B cell (primary cell): Measurements from ENCODE around the gene KRT20. TPM values are rescaled to one million over a fixed set of nuclear protein-coding genes. Genes with fewer than 3 reads are reported as not detected.

Experiments
- ATAC-seq: fragments of 200-7000 bp; cut with Tn5 transposase; one replicate; pipeline ENCODE4 v1.10.0; 2021; ENCODE audit warnings: low read depth, mild to moderate bottlenecking, moderate number of reproducible peaks, moderate library complexity
- CTCF ChIA-PET: fragments of 350-600 bp; sonication (Branson Sonifier 250); formaldehyde crosslinking; loops from one replicate; lab custom pipeline; 2021; ENCODE audit warnings: antibody characterized with exemption, inconsistent platforms; lab: Charles Lee
- POLR2A ChIA-PET: fragments of 350-600 bp; sonication (Branson Sonifier 250); formaldehyde crosslinking; loops from one replicate; lab custom pipeline; 2021; ENCODE audit warnings: antibody characterized with exemption; lab: Charles Lee
- DNase-seq: peaks from one replicate; pipeline ENCODE4 v3.0.0; 2013
- H2AFZ ChIP-seq: 2 replicates; pipeline ENCODE4 v1.6.1; 2012; ENCODE audit warnings: mild to moderate bottlenecking, low read depth, low read length; ENCODE audit not compliant: insufficient read depth, poor library complexity, severe bottlenecking
- H3K27ac ChIP-seq, 2 donors: 1 replicate in 1 of 2; 2 replicates in 1 of 2; pipeline ENCODE4 v1.5.1; 2012 to 2013; ENCODE audit warnings: low read length in 2 of 2, mild to moderate bottlenecking in 2 of 2, moderate library complexity in 1 of 2
- H3K27me3 ChIP-seq, 4 experiments: fragments of 200-600 bp in 1 of 4; sonication (generic) in 1 of 4; replicated peaks in 1 of 4; 1 replicate in 2 of 4; 2 replicates in 2 of 4; pipeline versions ENCODE4 v1.6.1 to v1.7.0; 2013 to 2016; ENCODE audit warnings: low read length in 3 of 4, mild to moderate bottlenecking in 2 of 4, mixed read lengths in 1 of 4, moderate library complexity in 1 of 4; ENCODE audit not compliant: insufficient read depth in 4 of 4, control insufficient read depth in 3 of 4; ENCODE audit errors: control extremely low read depth in 1 of 4
- H3K36me3 ChIP-seq, 2 experiments: replicated peaks in 1 of 2; 1 replicate in 1 of 2; 2 replicates in 1 of 2; pipeline versions ENCODE4 v1.6.1 to v1.7.1; 2013; ENCODE audit warnings: low read length in 1 of 2; ENCODE audit not compliant: insufficient read depth in 2 of 2, control insufficient read depth in 1 of 2; ENCODE audit errors: control extremely low read depth in 1 of 2, extremely low read depth in 1 of 2
- H3K4me1 ChIP-seq, 2 donors: fragments of 200-600 bp in 1 of 2; sonication (generic) in 1 of 2; 1 replicate in 1 of 2; 2 replicates in 1 of 2; pipeline versions ENCODE4 v1.5.1 to v1.6.1; 2013 to 2017; ENCODE audit warnings: low read length in 2 of 2; ENCODE audit not compliant: control insufficient read depth in 2 of 2, insufficient read depth in 2 of 2
- H3K4me2 ChIP-seq: replicated peaks from 2 replicates; pipeline ENCODE3; 2012; ENCODE audit warnings: mild to moderate bottlenecking, low read depth, low read length; ENCODE audit not compliant: poor library complexity, severe bottlenecking
- H3K4me3 ChIP-seq, 5 experiments: fragments of 200-600 bp in 1 of 5; sonication (generic) in 1 of 5; 1 replicate in 3 of 5; 2 replicates in 2 of 5; pipeline versions ENCODE4 v1.5.1 to v1.7.0; 2011 to 2016; ENCODE audit warnings: low read length in 4 of 5, mild to moderate bottlenecking in 4 of 5, low read depth in 2 of 5, control low read depth in 1 of 5, moderate library complexity in 1 of 5; ENCODE audit not compliant: insufficient read depth in 1 of 5; ENCODE audit errors: control extremely low read depth in 1 of 5, extremely low read depth in 1 of 5
- H3K79me2 ChIP-seq: fragments of 200-600 bp; sonication (generic); one replicate; pipeline ENCODE4 v1.6.0; 2016; ENCODE audit warnings: low read length; ENCODE audit not compliant: control insufficient read depth, insufficient read depth
- H3K9ac ChIP-seq: fragments of 200-600 bp; sonication (generic); 2 replicates; pipeline ENCODE4 v1.6.1; 2017; ENCODE audit warnings: mild to moderate bottlenecking, low read length, moderate library complexity
- H3K9me3 ChIP-seq, 3 donors: one replicate each; pipeline versions ENCODE4 v1.6.1 to v1.7.1; 2013; ENCODE audit warnings: low read length in 2 of 3; ENCODE audit not compliant: control insufficient read depth in 2 of 3, insufficient read depth in 1 of 3; ENCODE audit errors: control extremely low read depth in 1 of 3
- H4K20me1 ChIP-seq: 2 replicates; pipeline ENCODE4 v1.6.0; 2012; ENCODE audit warnings: mild to moderate bottlenecking, low read length; ENCODE audit not compliant: insufficient read depth, control insufficient read depth, poor library complexity, severe bottlenecking
- H3K27ac Mint-ChIP-seq: one replicate; pipeline ENCODE4 v1.8.0; 2021; ENCODE audit warnings: mixed read lengths
- H3K27me3 Mint-ChIP-seq: one replicate; pipeline ENCODE4 v1.8.0; 2021; ENCODE audit warnings: mixed read lengths
- H3K4me1 Mint-ChIP-seq: one replicate; pipeline ENCODE4 v1.8.0; 2021; ENCODE audit warnings: mixed read lengths
- H3K4me3 Mint-ChIP-seq: one replicate; pipeline ENCODE4 v1.8.0; 2021; ENCODE audit warnings: mixed read lengths
- H3K9me3 Mint-ChIP-seq: one replicate; pipeline ENCODE4 v1.8.0; 2022; ENCODE audit warnings: mixed read lengths; ENCODE audit not compliant: insufficient read depth
- CTCF ChIP-seq: fragments of 200-600 bp; IDR thresholded peaks from one replicate; pipeline ENCODE4 v1.8.0; 2022; ENCODE audit warnings: antibody characterized with exemption, mild to moderate bottlenecking
- EZH2 ChIP-seq: IDR thresholded peaks from 2 replicates; pipeline ENCODE4 v1.6.1; 2012; ENCODE audit warnings: borderline replicate concordance, low read depth, mild to moderate bottlenecking, moderate library complexity, low read length; ENCODE audit not compliant: insufficient read depth, poor library complexity, severe bottlenecking
- WGBS: methylation state at CpG from one replicate; pipeline ENCODE4 v1.1.5; 2013; ENCODE audit warnings: missing lambda C conversion rate; ENCODE audit not compliant: insufficient coverage; 5-methylcytosine and 5-hydroxymethylcytosine counted together
- intact Hi-C: fragments of 100-400 bp; cut with micrococcal nuclease; formaldehyde crosslinking; loops from one replicate; pipeline ENCODE4 v1.10.0; 2022
- polyA plus RNA-seq: library from polyadenylated mRNA; depleted of rRNA; stranded (reverse); fragments of >200 nt; gene quantifications from 2 replicates; pipeline ENCODE4 v1.2.3, GENCODE V29; 2012
- total RNA-seq, 2 donors: library from RNA; stranded (reverse); fragments of 120-200 nt in 1 of 2; gene quantifications; 1 replicate in 1 of 2; 2 replicates in 1 of 2; pipeline versions ENCODE4 v1.2.3 to v1.2.4, GENCODE V29; 2013 to 2022

Gene KRT20
- total and polyA plus RNA-seq, 2 donors (not counting 1 experiment from before 2014, with no cell fraction given) = not detected

GRCh38 chr17:40912486-40913210 lies 27.6 kb upstream of the KRT20 start:
- no peak for TF ChIP-seq CTCF
- TF ChIP-seq EZH2 = no peak
- intact Hi-C loops = no loop called here
- DNase-seq = no peak

GRCh38 chr17:40910441-40910841 lies 25.4 kb upstream of the KRT20 start:
- no peak for TF ChIP-seq EZH2
- TF ChIP-seq CTCF = no peak
- Histone ChIP-seq H3K9ac (no peak overlapping the region), H3K4me1 (no peaks in the 10 kb centered on the region), H3K79me2 (no peaks in the 10 kb centered on the region), H3K9me3 (no peaks in the 10 kb centered on the region), H3K4me3 (no peak overlapping the region), H3K4me2 (no peak overlapping the region), H2AFZ (no peak overlapping the region), H4K20me1 (no peaks in the 10 kb centered on the region), H3K36me3 (no peaks in the 10 kb centered on the region), H3K27me3 (peaks cover 0 to 17% (median 5%) of the 10 kb centered on the region in 4 experiments), H3K27ac (no peak overlapping the region)
- intact Hi-C loops = no loop called here
- DNase-seq (no peak), ATAC-seq (no peak)
- ChIA-PET CTCF (interaction anchor here (0.5 to 6.6 kb wide), 7 partner anchors 161 to 755 kb away, joined by 3 to 44 read pairs (median 15); no protein-coding TSS in a partner anchor), POLR2A (no interaction called here)
- H3K9me3 Mint-ChIP-seq = no peaks in the 10 kb centered on the region
- H3K4me1 Mint-ChIP-seq = no peaks in the 10 kb centered on the region
- WGBS = 90% methylated on average over 2 of the region's 3 CpGs
- no peak overlapping the region for H3K27ac Mint-ChIP-seq
- no peak overlapping the region for H3K4me3 Mint-ChIP-seq
- peaks cover 40% of the 10 kb centered on the region for H3K27me3 Mint-ChIP-seq

More at GRCh38 chr17:40912486-40913210, 27.6 kb upstream of the KRT20 start:
- H3K9me3 Mint-ChIP-seq = no peaks in the 10 kb centered on the region
- H3K4me2 ChIP-seq = no peak overlapping the region
- ChIA-PET POLR2A (no interaction called here), CTCF (interaction anchor here (1.0 to 6.6 kb wide), 5 partner anchors 11 to 750 kb away, joined by 3 to 44 read pairs (median 5); no protein-coding TSS in a partner anchor)
- H3K79me2 ChIP-seq = no peaks in the 10 kb centered on the region
- H3K27me3 Mint-ChIP-seq = peaks cover 32% of the 10 kb centered on the region
- no peaks in the 10 kb centered on the region for H3K4me1 ChIP-seq
- no peaks in the 10 kb centered on the region for H3K9me3 ChIP-seq
- peaks cover 0 to 12% (median 3%) of the 10 kb centered on the region in 4 experiments for H3K27me3 ChIP-seq
- no peak for ATAC-seq
- no peak overlapping the region for H3K27ac ChIP-seq
- H3K4me3 ChIP-seq = no peak overlapping the region
- peaks cover 3% of the 10 kb centered on the region for H3K4me1 Mint-ChIP-seq
- no peak overlapping the region for H2AFZ ChIP-seq
- no peak overlapping the region for H3K9ac ChIP-seq
- no peaks in the 10 kb centered on the region for H3K36me3 ChIP-seq
- H3K27ac Mint-ChIP-seq = no peak overlapping the region
- no peak overlapping the region for H3K4me3 Mint-ChIP-seq
- 86% methylated on average over 8 of the region's 13 CpGs for WGBS
- H4K20me1 ChIP-seq = no peaks in the 10 kb centered on the region
